Retina (tissue), 1 donor: ENCODE results near the gene CDIP1.

Source experiments
- DNase-seq: peaks from one replicate; pipeline ENCODE4 v3.0.0-alpha.2; 2016

The CDIP1 gene

DNA sequence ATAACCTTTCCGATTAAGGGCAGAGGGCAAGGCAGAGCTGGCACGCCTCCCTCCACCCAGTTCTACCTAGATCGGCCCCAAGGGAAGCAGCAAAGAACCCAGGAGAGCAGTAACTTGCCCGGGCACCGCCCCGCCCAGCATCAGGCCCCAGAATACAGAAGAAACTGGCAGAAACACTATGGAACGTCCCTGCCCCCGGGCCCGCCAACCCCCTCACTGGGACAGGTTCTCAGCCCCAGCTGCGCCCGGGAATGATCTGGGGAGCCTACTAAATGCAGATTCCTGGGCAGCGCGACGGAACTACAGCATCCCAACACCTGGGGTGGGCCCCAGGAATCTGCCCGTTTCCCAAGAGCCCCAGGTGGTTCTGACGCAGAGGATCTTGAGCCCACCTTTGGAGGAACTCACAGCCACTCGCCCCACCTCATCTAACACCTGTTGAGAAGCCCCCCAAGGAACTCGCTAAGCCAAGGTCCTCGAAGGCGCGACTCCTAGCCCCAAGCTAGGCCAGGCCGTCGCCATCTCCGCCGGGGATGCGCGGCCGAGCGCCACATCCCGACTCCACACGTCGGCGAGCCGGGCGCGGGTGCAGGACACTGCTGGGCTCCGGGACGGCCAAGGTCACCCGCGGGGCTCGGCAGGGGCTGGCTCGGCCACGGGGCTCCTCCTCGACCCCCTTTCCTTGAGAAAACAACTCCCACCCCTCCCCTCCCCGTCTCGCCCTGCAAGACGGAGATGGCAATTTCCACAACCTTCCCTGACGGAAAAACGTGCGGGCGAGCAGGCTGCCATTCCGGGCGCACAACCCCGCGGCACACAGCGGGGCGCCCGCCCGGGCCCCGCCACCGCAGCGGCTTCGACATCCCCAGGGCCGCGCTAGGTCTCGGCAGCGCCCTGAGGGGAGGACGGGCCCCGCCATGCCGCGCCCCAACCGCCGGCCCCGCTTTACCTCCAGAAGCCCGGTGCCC lies 913 bp downstream of the CDIP1 start:
- peak; percentile 77 for DNase-seq

DNA sequence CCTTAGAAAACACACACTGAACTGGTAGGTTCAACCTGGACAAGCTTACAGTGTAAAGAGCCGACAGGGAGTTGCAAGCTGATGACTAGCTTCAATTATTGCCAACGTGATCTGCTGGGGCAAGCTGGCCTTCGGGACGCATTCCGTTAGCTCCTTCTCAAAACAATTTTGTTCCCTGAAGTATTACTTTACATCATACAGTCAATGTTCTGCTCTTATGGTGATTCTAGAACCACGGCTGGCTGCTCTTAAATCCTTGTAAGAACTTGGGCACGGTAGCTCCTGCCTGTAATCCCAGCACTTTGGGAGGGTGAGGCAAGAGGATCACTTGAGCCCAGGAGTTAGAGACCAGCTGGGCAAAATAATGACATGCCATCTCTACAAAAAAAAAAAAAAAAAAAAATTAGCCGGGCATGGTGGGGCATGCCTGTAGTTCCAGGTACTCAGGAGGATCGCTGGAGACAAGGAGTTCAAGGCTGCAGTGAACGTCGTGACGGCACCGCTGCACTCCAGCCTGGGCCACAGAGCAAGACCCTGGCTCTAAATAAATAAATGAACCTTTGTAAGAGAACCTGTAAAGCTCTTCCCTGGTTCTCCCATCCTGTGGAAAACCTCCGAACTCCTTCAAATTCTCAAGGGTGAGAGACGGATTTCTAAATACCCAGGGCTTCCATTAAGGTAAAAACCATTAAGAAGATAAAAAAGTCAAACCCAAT lies 2.0 kb downstream of the CDIP1 start:
- DNase-seq: no peak

DNA sequence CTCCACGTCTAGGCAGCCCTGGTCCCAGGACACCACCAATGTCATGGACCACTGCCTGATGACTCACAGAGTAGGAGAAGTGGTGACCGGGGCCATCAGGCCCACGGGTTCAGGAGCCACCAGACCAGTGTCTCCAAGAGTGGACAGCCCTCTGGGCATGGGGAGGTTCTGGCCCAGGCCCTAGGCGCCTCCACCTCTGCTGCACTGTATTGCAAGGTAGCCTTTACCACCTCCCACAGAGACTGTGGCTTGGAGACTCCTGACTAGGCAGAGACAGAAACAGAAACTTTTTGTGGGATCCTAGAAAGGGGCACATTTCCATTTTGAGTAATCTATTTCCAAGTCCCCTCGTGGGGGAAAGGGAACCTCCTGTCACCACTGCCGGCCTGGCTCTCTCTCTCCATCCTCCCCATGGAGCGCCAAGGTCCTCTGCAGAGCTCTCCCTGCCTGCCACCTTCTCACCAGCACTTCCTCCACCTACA lies 2.9 kb downstream of the CDIP1 start:
- no peak for DNase-seq

DNA sequence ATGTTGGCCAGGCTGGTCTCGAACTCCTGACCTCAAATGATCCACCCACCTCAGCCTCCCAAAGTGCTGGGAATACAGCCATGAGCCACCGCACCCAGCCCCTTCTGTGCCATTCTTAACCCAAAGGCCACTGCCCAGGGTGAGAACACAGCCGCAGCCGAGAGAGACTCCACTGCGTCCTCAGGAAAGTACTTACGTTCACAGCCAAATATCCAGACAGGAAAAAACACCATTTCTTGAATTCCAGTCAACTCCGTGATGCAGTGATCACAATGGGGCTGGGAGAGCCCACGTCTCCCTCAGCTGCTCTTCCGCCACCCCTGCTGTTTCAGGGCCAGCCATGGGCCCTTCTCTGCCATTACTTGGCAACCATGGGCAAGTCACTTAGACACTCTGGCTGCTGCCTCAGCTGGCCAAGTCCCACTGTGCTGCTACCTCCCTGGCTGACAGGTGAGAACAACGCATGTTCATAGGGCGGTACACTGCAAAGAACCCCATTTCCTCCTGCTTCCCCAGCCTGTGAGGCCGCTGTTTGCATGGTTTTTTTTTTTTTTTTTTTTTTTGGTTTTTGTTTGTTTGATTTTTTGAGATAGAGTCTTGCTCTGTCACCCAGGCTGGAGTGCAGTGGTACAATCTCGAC lies 4.3 kb downstream of the CDIP1 start:
- DNase-seq: no peak

DNA sequence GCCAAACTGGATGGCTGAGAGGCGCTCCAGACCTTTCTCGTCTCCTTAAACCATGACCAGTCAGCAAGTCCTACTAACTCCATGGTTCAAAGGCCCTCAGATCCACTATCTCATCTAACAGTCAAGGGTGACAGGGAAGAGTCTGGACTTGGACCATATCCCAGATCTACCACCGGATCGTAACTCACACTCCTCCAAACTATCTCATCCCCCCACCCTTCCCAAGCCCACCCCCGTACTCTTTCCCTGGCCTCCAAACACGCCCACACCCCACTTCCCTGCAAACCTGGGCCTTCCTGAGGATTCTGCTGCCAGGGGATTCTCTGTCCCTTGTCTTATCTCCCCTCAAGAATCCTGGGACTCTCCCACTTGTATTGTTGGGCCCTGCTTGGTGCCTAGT lies 5.1 kb downstream of the CDIP1 start:
- DNase-seq: no peak

DNA sequence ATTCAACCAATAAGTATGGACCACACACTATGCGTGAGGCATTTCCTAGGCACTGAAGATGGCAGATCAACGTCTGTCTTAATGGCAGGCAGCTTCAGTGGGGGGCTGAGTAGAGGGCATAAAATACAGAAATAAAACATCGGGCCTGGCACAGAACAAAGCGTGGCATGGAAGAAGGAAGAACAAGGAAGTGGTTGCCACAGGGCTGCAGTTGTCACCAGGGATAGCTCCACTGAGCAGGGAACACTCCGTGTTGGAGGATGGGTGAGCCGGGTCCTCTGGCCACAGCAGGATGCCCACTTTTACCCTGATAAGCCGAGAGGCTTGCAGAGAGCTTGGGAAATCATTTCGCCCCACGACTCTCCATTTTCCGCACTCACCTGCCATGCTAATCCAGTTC lies 6.3 kb downstream of the CDIP1 start:
- no peak for DNase-seq

DNA sequence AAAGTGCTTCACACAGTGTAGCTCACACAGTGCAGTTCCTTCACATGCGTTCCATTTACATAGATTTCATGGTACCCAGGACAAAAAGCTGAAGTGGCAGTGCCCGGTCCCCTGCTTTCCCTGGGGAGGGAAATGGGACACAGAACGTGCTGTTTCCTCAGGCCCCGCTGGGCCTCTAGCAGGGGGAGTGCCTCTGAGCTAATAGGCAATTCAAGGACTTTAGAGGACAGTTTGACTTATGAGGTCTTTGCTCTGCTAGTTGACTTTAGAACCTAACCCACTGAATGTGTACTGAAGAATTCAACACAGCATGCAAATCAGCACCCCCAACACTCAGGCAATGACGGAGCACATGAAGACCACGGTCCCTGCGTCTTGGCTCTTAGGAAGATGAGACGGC lies 6.8 kb downstream of the CDIP1 start:
- no peak for DNase-seq

DNA sequence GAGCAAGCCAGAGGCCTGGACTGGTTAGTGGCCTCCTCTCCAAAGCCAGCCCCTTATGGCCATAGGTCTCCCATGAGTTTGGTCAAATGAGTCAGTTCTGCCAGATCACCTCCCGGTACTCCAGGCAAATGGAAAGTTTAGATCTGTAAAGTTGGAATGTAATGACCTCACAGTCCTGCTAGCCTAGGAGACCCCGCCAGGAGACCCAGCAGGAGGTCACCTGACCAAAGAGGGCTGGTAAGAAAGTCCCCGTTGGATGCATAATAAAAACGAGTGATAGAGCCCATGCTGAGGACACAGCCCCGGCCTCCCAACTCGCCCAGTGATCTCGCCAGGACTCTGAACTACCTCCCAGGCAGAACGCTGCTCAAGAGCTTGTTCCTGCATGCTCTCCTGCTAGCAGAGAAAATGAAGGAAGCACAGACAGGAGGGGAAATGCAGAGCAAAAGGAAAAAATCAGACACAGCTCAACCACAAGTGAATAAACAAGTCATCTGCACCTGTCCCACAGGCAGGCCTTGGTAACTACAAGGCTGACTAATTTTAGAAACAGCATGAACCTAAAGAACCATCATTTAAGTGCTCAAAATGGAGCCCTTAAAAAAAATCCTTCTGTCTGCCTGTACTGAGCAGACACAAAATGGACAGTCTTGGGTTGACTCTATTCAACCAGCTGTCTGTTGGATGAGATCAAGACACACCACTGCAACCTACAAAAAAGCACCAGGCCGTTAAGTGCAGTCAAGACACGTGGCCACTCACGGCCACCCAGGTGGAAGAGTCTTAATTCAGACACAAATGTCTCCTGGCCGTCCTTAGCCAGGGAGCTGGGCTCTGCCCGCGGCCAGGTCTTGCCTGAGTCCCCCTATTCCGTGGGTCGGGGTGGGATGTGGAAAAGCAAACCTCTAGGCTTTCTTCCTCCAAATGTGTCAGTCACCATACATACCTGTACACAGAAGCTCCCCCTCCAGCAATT lies 9.2 kb downstream of the CDIP1 start:
- no peak for DNase-seq

DNA sequence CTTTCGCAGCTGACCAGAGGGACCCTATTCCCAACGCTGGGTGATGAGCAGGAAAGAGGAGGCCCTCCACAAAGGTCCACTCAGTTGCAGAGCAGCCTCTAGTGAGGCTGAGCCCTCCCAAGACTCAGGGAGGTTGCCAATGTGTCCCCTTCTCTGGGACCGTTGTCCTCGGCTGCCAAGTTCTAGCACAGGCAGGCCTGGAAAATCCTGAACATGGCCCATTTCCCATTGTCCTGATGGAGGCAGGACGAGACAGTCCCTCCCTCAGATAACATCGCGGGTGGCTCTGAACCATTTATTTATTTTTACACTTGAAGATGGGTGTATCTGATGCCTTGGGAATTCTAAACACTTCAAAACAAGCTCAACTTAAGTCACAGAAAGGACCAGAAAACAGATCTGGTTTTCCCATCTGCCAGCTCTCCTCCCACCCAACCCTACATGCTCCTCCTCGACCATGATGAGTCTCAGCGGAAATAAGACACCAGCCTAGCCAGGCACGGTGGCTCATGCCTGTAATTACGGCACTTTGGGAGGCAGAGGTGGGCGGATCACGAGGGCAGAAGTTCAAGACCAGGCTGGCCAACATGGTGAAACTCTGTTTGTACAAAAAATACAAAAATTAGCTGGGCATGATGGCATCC lies 12.8 kb downstream of the CDIP1 start:
- no peak for DNase-seq

DNA sequence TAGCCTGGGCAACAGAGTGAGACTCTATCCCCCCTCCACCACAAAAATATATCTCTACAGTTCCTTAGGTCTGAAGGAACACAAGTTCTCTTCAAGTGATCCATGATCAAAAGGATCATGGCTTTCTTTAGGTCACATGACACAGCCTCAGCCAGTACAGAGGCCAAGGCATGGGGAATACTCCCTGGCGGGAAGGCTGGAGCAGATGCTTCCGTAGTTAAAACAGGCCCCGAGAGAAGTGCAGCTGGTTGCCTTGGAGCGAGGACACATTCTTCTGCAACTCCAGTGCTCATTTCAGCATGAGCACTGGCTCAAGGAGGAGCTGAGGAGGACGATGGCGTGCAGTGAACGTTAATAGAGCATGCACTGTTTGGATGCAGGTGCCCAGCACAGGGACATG lies 13.5 kb downstream of the CDIP1 start:
- DNase-seq: no peak

DNA sequence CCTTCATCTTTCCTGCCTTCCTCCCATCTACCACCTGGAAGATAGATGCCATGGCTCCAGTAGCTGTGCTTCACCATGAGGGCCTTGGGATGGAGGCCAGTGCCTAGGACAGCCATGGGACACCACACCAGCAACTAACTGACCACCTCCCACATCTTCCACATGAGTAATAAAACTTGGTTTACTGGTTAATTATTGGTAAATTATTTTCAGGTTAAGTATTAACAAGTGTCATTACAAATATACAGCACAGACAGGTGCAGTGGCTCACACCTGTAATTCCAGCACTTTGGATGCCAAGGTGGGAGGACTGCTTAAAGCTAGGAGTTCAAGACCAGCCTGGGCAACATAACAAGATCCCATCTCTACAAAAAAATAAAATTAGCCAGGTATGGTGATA lies 14.0 kb downstream of the CDIP1 start:
- DNase-seq: no peak

DNA sequence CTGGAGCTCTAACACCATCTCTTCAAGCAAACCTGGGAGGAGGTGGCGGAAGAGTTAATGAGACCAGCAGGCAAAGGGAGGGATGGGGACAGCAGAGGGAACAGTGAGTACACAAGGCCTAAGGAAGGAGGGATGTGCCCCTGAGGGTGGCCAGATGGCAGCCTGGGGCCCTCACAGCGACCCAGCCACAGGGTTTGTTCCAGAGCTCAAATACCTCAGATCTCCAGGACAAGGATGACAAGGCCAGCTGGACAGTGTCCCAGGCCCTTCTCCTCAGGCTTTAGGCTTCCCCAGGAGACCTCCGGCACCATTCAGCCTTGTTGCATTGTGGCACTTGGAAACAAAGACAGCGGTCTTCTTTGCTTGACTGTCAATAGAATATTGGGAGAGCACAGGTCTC lies 14.9 kb downstream of the CDIP1 start:
- DNase-seq: peak; percentile 28

DNA sequence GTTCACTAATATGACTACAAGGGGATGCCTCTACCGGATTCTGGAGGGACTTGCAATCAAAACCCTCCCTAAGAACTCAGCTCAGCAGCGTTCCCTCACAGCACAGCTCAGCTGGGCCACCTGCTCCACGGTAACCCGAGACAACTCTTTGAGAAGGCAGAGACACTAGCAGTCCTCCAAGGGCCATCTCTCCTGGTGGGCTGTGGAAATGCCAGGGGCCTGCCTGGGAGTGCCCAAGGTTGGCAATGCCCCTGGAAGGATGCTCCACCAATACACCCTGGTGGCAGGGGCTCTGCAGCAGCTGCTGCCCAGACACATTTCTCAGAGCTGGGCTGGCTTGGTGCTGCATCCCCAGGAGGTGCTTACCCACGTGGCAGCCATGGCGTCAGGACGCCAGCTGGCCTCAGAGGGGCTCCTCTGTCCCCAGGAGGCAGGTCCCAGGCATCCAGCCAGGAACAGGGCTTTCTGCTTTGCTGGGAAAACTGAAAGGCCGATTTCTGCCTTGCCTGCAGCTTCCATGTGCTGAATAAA lies 16.5 kb downstream of the CDIP1 start:
- DNase-seq: peak; percentile 66

DNA sequence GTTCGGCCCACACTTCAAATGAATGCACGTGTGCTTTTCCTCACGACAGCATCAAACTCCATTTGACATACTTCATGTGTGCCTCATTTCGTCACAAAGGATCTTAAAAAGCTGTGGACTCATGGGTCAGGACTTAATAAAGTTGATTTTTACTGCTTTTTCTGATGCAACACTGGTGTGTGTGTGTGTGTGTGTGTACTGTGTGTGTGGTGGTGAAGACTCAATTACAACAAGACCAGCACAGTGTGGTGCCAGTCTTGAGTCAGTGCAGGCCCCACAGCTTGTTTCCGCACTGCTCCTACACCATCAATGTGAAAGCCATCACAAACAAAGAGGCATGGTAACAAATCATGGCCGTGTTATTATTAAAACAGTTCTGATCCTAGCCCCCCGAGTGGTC lies 17.7 kb downstream of the CDIP1 start:
- DNase-seq: no peak

DNA sequence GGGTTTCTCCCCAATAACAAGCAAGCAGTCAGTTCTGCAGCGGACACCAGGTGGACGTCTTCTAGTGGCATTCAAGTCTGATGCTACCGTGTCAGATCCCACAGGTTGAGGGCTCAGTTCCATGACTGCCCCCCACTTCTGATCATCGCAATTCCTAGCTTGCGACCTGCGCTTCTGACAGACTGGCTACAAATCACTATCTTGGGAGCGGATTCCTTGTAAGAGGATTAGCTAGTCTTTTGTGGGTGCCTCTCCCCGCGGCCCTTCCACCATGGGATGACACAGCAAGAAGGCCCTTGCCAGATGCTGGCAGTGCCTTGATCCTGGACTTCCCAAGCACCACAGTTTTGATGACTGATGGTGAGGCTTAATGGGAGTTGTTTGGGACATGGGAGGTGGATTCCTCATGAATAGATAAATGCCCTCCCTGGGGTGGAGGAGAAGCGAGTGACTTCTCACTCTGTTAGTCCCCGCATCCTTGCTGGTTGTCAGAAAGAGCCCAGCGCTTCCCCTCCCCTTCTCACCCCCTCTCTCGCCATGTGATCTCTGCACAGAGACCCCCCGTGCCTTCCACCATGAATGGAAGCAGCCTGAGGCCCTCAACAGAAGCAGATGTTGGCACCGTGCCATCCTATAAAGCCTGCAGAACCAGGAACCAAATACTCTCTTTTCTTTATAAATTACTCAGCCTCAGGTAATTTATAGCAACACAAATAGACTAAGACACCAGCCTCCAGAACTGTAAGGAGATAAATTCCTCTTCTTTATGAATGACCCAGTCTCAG lies 19.1 kb downstream of the CDIP1 start:
- DNase-seq: no peak

DNA sequence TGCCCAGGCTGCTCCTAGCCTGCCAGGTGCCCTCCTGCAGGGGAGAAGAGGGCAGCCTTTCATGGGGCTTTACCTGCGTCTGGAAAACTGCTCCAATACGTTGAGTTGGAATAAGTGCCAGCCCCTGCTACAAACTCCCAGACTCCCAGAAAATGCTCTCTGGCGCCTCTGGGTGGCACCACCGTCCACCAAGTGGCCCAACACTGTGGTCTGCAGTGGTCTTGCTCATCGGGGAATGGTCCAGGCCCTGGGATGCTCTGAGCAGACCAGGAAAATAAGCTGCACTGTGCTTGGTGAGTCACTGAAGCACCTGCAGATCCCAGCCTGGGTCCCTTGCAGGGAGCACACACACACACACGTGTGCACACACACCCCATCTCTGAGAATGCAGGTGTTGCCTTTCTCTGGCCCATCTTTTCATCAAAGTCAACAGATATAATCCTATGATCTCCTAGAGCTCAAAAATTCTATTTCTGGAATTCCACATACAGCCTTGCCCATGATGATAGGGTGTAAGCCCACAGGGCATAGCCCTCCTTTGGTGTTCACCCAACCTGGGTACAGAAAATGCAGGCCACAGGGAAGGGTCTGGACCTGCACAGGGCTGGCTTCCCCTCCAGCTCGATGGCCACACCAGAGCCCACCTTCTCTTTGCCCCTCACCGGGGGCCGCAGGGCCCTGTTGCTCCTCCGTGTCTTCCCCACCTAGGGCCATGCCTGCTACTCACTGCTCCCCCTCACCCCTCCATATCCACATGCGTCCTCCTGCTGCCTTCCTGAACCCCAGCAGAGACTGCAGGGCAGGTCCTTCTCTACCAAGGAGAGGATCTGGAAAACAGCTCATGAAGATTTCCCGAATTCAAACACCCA lies 20.5 kb downstream of the CDIP1 start:
- DNase-seq: peak; percentile 65

DNA sequence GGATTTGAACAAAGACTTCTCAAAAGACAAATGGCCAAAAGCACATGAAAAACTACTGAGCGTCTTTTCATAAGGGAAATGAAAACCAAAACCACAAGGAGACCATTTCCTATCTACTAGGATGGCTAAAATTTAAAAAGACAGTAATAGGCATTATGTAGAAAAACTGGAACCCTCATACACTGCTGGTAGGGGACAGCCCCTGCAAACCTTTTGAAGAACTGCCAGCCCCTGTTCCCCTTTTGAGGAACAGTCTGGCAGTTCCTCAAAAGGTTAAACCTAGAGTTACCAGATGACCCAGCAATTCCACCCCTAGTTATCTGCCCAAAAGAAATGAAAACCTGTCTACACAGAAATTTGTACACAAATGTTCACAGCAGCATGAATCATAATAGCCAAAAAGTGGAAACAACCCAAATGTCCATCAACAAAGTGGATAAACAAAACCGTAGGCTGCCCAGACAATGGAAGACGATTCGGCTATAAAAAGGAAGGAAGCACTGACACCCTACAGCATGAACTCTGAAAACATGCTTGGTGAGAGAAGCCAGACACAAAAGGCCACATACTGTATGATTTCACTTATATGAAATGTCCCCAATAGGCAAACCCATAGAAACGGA lies 22.9 kb downstream of the CDIP1 start:
- no peak for DNase-seq

DNA sequence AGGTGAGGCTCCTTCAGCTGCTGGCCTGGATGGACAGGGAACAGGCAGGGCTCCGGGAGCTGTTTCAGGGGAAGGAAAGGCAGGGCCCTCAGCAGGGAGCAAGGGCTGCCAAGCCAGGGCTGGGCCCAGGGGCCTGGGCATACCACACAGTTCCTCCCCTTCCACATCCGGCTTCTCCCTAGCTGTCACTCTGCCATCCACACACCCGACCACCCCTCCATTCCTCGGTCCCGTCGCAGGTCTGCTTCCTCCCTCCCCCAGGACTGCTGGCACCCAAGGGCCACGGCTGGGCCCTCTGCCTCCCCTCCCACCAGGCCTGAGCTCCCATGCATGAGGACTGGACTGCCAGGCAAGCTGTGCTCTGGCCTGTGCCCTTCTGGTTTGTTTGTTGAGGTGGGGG lies 24.0 kb downstream of the CDIP1 start:
- DNase-seq: no peak

DNA sequence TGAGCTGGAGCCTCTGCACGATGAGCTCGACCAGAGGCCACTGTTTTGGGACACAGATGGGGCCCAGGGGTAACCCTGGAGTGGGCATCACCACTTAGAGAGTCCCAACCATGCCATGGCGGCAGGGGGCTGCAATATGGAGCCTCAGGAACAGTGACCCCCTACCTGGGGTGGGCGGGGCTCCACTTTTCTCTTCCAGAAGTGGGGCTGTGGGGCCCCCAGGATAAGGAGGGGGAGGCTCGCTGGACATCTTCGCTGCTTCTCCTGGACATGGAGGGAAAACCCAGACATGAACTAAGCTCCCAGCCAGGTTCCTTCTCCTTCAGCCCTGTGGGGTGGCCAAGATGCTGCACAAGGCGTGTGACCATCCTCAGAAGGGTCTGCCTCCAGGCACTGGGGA lies 24.7 kb downstream of the CDIP1 start:
- no peak for DNase-seq
